Naive thymus-derived CD8-positive, alpha-beta T cell (primary cell): ENCODE measurements around the gene S100A6. TPM values are rescaled to one million over a fixed set of nuclear protein-coding genes. Genes with fewer than 3 reads are reported as not detected.
"Not testable (repeated sequence)": the region's sequence is repeated elsewhere in the genome, so short reads cannot be mapped to it uniquely, and the experiment has no call there.

Source experiments
- ATAC-seq, 2 donors: fragments of 150-1000 bp; cut with Tn5 transposase in 1 of 2; sonication (Bioruptor Pico), chemical (Tn5 transposase) in 1 of 2; 1 replicate in 1 of 2; 2 replicates in 1 of 2; pipeline ENCODE4 v1.10.0; 2021; ENCODE audit warnings: mild to moderate bottlenecking in 2 of 2, moderate library complexity in 2 of 2
- POLR2A ChIA-PET: fragments of 350-600 bp; sonication (Branson Sonifier 250); formaldehyde crosslinking; loops from one replicate; lab custom pipeline; 2021; ENCODE audit warnings: antibody characterized with exemption; lab: Charles Lee
- DNase-seq, 10 donors: peaks; one replicate each; pipeline versions ENCODE4 v3.0.0 to v3.0.0-alpha.2; 2020 to 2022
- H3K27ac Mint-ChIP-seq, 10 donors: one replicate each; pipeline ENCODE4 v1.8.0; 2020 to 2022; ENCODE audit warnings: mild to moderate bottlenecking in 10 of 10, mixed read lengths in 10 of 10, moderate library complexity in 4 of 10, inconsistent platforms in 1 of 10
- H3K27me3 Mint-ChIP-seq, 5 donors: one replicate each; pipeline ENCODE4 v1.8.0; 2021 to 2022; ENCODE audit warnings: mixed read lengths in 5 of 5
- H3K36me3 Mint-ChIP-seq, 3 donors: one replicate each; pipeline ENCODE4 v1.8.0; 2020 to 2022; ENCODE audit warnings: mixed read lengths in 3 of 3, mild to moderate bottlenecking in 2 of 3, inconsistent platforms in 1 of 3
- H3K4me1 Mint-ChIP-seq, 4 donors: one replicate each; pipeline ENCODE4 v1.8.0; 2021 to 2022; ENCODE audit warnings: mixed read lengths in 4 of 4
- H3K4me3 Mint-ChIP-seq, 10 donors: one replicate each; pipeline ENCODE4 v1.8.0; 2020 to 2022; ENCODE audit warnings: mild to moderate bottlenecking in 10 of 10, mixed read lengths in 10 of 10, moderate library complexity in 6 of 10, inconsistent platforms in 1 of 10
- H3K9me3 Mint-ChIP-seq, 9 donors: one replicate each; pipeline ENCODE4 v1.8.0; 2020 to 2022; ENCODE audit warnings: mixed read lengths in 9 of 9, mild to moderate bottlenecking in 3 of 9, inconsistent platforms in 1 of 9, moderate library complexity in 1 of 9
- polyA plus RNA-seq, 3 donors: library from polyadenylated mRNA; unstranded; fragments of 300-500 nt; fragmentation: Illumina TruSeq; gene quantifications; one replicate each; pipeline ENCODE4 v1.2.3, GENCODE V29; 2021
- total RNA-seq, 8 experiments: library from RNA in 2 of 8; stranded (reverse) in 2 of 8; gene quantifications; one replicate each; pipeline ENCODE4 v1.2.3 and lab custom pipeline; 2021 to 2026

Gene S100A6
- total and polyA plus RNA-seq, 5 experiments from 2014 or later = 223 to 707 (median 443) TPM

- no peak for DNase-seq
- POLR2A ChIA-PET = interaction anchor here (1.8 to 5.8 kb wide), 2 partner anchors 36 to 39 kb away, joined by 8 to 44 read pairs; partner anchors contain the start of gene S100A6
- no peak for ATAC-seq
- H3K36me3 Mint-ChIP-seq = no peaks in the 10 kb centered on the region
- H3K4me1 Mint-ChIP-seq = peaks cover 11 to 27% (median 19%) of the 10 kb centered on the region in 4 donors
- H3K4me3 Mint-ChIP-seq = no peak overlapping the region
- H3K27ac Mint-ChIP-seq = peak overlapping the region in 2 of 10 donors; percentile 25 to 29
- no peaks in the 10 kb centered on the region for H3K9me3 Mint-ChIP-seq
- peaks cover 0 to 12% (median 4%) of the 10 kb centered on the region in 5 donors for H3K27me3 Mint-ChIP-seq
Observed at GRCh38 chr1:153571706-153572105, 35.9 kb upstream of the S100A6 start.

- H3K36me3 Mint-ChIP-seq = no peaks in the 10 kb centered on the region
- H3K4me1 Mint-ChIP-seq = peaks cover 14 to 34% (median 27%) of the 10 kb centered on the region in 4 donors
- H3K9me3 Mint-ChIP-seq = no peaks in the 10 kb centered on the region
- no peak overlapping the region for H3K4me3 Mint-ChIP-seq
- DNase-seq (no peak), ATAC-seq (no peak)
- POLR2A ChIA-PET = interaction anchor here (1.0 to 5.8 kb wide), 2 partner anchors 11 to 35 kb away, joined by 4 to 44 read pairs; partner anchors contain the start of gene S100A6
- peaks cover 0 to 12% (median 3%) of the 10 kb centered on the region in 5 donors for H3K27me3 Mint-ChIP-seq
- H3K27ac Mint-ChIP-seq = peak overlapping the region in 1 of 10 donors; percentile 20
Observed at GRCh38 chr1:153570874-153571273, 35.1 kb upstream of the S100A6 start.

GRCh38 chr1:153569465-153569864 lies 33.7 kb upstream of the S100A6 start:
- H3K36me3 Mint-ChIP-seq = no peaks in the 10 kb centered on the region
- POLR2A ChIA-PET = interaction anchor here (1.4 to 5.8 kb wide), 5 partner anchors 25 to 67 kb away, joined by 5 to 44 read pairs (median 13); partner anchors contain the start of genes S100A4 and S100A6
- H3K9me3 Mint-ChIP-seq = no peaks in the 10 kb centered on the region
- DNase-seq (no peak), ATAC-seq (no peak)
- H3K4me1 Mint-ChIP-seq = peaks cover 16 to 41% (median 30%) of the 10 kb centered on the region in 4 donors
- H3K4me3 Mint-ChIP-seq = peak overlapping the region in 2 of 10 donors; percentile 12 to 50
- peaks cover 0 to 12% (median 3%) of the 10 kb centered on the region in 5 donors for H3K27me3 Mint-ChIP-seq
- no peak overlapping the region for H3K27ac Mint-ChIP-seq

GRCh38 chr1:153568367-153569099 lies 32.7 kb upstream of the S100A6 start:
- POLR2A ChIA-PET = interaction anchor here (1.1 to 5.8 kb wide), 6 partner anchors 22 to 58 kb away, joined by 3 to 44 read pairs (median 10); partner anchors contain the start of genes S100A4 and S100A6
- Mint-ChIP-seq H3K4me3 (peak overlapping the region; percentile 39 to 76 (median 66)), H3K36me3 (no peaks in the 10 kb centered on the region), H3K27me3 (peaks cover 0 to 12% (median 3%) of the 10 kb centered on the region in 5 donors), H3K9me3 (no peaks in the 10 kb centered on the region), H3K4me1 (peaks cover 16 to 41% (median 30%) of the 10 kb centered on the region in 4 donors), H3K27ac (peak overlapping the region in 9 of 10 donors; percentile 7 to 91 (median 77))
- ATAC-seq = peak; percentile 62 to 64
- peak; percentile 63 to 87 (median 75) for DNase-seq

- ATAC-seq = no peak
- DNase-seq = no peak
- H3K9me3 Mint-ChIP-seq = no peaks in the 10 kb centered on the region
- POLR2A ChIA-PET = interaction anchor here (1.1 to 5.8 kb wide), 6 partner anchors 21 to 57 kb away, joined by 3 to 44 read pairs (median 10); partner anchors contain the start of genes S100A4 and S100A6
- peak overlapping the region in 5 of 10 donors; percentile 7 to 77 (median 60) for H3K27ac Mint-ChIP-seq
- no peaks in the 10 kb centered on the region for H3K36me3 Mint-ChIP-seq
- H3K4me1 Mint-ChIP-seq = peaks cover 16 to 37% (median 30%) of the 10 kb centered on the region in 4 donors
- peak overlapping the region in 3 of 10 donors; percentile 14 to 48 (median 30) for H3K4me3 Mint-ChIP-seq
- H3K27me3 Mint-ChIP-seq = peaks cover 0 to 12% (median 3%) of the 10 kb centered on the region in 5 donors
Observed at GRCh38 chr1:153567621-153568366, 32.0 kb upstream of the S100A6 start.

- POLR2A ChIA-PET = interaction anchor here (0.6 to 4.1 kb wide), 8 partner anchors 21 to 67 kb away, joined by 3 to 25 read pairs (median 6); partner anchors contain the start of genes CHTOP, S100A4, S100A5 and S100A6
- DNase-seq (peak in 4 of 10 donors; percentile 21 to 81 (median 52)), ATAC-seq (peak; percentile 62 to 85)
- Mint-ChIP-seq H3K27me3 (peaks cover 0 to 9% (median 2%) of the 10 kb centered on the region in 5 donors), H3K4me1 (peaks cover 16 to 33% (median 30%) of the 10 kb centered on the region in 4 donors), H3K27ac (peak overlapping the region in 8 of 10 donors; percentile 40 to 96 (median 68)), H3K36me3 (no peaks in the 10 kb centered on the region), H3K9me3 (no peaks in the 10 kb centered on the region), H3K4me3 (peak overlapping the region in 6 of 10 donors; percentile 9 to 71 (median 52))
Observed at GRCh38 chr1:153566414-153567371, 30.9 kb upstream of the S100A6 start.

- ATAC-seq (peak; percentile 25 to 35), DNase-seq (peak in 1 of 10 donors; percentile 30)
- H3K4me3 Mint-ChIP-seq = peak within 1 kb of the TSS in 7 of 10 donors; percentile 9 to 84 (median 51)
- H3K36me3 Mint-ChIP-seq = no peaks in the 10 kb centered on the region
- POLR2A ChIA-PET = interaction anchor here (0.6 to 4.1 kb wide), 8 partner anchors 20 to 68 kb away, joined by 3 to 25 read pairs (median 6); partner anchors contain the start of genes CHTOP, S100A4, S100A5 and S100A6
- peak within 1 kb of the TSS; percentile 8 to 96 (median 72) for H3K27ac Mint-ChIP-seq
- H3K27me3 Mint-ChIP-seq = peaks cover 0 to 4% (median 0%) of the 10 kb centered on the region in 5 donors
- no peaks in the 10 kb centered on the region for H3K9me3 Mint-ChIP-seq
- peaks cover 16 to 32% (median 28%) of the 10 kb centered on the region in 4 donors for H3K4me1 Mint-ChIP-seq
Observed at GRCh38 chr1:153565529-153566374, 30.0 kb upstream of the S100A6 start, which contains the start of gene S100A2. TSS of gene S100A2 (minus strand) at chr1:153565844. CDS start at chr1:153563877, 1,967 bp downstream.

- Mint-ChIP-seq H3K27me3 (no peaks in the 10 kb centered on the region), H3K9me3 (no peaks in the 10 kb centered on the region), H3K4me3 (no peak overlapping the region), H3K36me3 (no peaks in the 10 kb centered on the region), H3K4me1 (peaks cover 16 to 32% (median 28%) of the 10 kb centered on the region in 4 donors), H3K27ac (peak overlapping the region in 3 of 10 donors; percentile 28 to 64 (median 29))
- DNase-seq (no peak), ATAC-seq (no peak)
- POLR2A ChIA-PET = interaction anchor here (0.7 to 4.1 kb wide), 3 partner anchors 19 to 31 kb away, joined by 5 to 25 read pairs (median 9); partner anchors contain the start of gene S100A4
Observed at GRCh38 chr1:153563991-153564390, 28.2 kb upstream of the S100A6 start.

GRCh38 chr1:153563483-153563901 lies 27.7 kb upstream of the S100A6 start:
- peaks cover 12 to 29% (median 25%) of the 10 kb centered on the region in 4 donors for H3K4me1 Mint-ChIP-seq
- no peaks in the 10 kb centered on the region for H3K36me3 Mint-ChIP-seq
- H3K4me3 Mint-ChIP-seq = no peak overlapping the region
- peak overlapping the region in 4 of 10 donors; percentile 21 to 64 (median 28) for H3K27ac Mint-ChIP-seq
- no peaks in the 10 kb centered on the region for H3K27me3 Mint-ChIP-seq
- ATAC-seq = no peak
- DNase-seq = no peak
- H3K9me3 Mint-ChIP-seq = no peaks in the 10 kb centered on the region
- POLR2A ChIA-PET = interaction anchor here (2.3 to 4.1 kb wide), 2 partner anchors 18 to 31 kb away, joined by 9 to 25 read pairs; partner anchors contain the start of gene S100A4

GRCh38 chr1:153562021-153562420 lies 26.2 kb upstream of the S100A6 start:
- H3K27ac Mint-ChIP-seq = peak overlapping the region in 1 of 10 donors; percentile 9
- POLR2A ChIA-PET = interaction anchor here (2.3 to 2.5 kb wide), 2 partner anchors 17 to 27 kb away, joined by 9 to 12 read pairs; partner anchors contain the start of genes S100A4 and S100A6
- not testable (repeated sequence) for H3K4me3 Mint-ChIP-seq, ATAC-seq, H3K27me3 Mint-ChIP-seq, H3K36me3 Mint-ChIP-seq, H3K9me3 Mint-ChIP-seq, DNase-seq
- H3K4me1 Mint-ChIP-seq = peaks cover 6 to 17% (median 14%) of the 10 kb centered on the region in 4 donors
